ENCODE measurements around the gene PLPPR4.

GRCh38 chr1:99236756-99237155, 27.5 kb upstream of the PLPPR4 start:
- no peak for TF ChIP-seq CTCF (IDR thresholded peaks at IDR 0.05; ENCODE audit: low read depth, low read length, poor library complexity, severe bottlenecking)
- no peak for TF ChIP-seq EZH2phosphoT487 (IDR thresholded peaks at IDR 0.05; ENCODE audit: borderline replicate concordance, low read length)

Measured in DOHH2 (cell line).